DMS79 (cell line): ENCODE data around the gene HOXA2.
A peak's percentile ranks its signal among the peaks of the same experiment; 100 is the strongest.

Experiments used
- DNase-seq: peaks from one replicate; lab custom pipeline; 2025; lab: John Stamatoyannopoulos, UW

HOXA2 gene

GRCh38 chr7:27124902-27125689, 22.6 kb upstream of the HOXA2 start:
- no peak for DNase-seq

- DNase-seq, result no peak
Measured at GRCh38 chr7:27124096-27124901, 21.8 kb upstream of the HOXA2 start.

GRCh38 chr7:27123477-27124053, 21.1 kb upstream of the HOXA2 start:
- no peak for DNase-seq

GRCh38 chr7:27123007-27123476, 20.6 kb upstream of the HOXA2 start:
- no peak for DNase-seq

GRCh38 chr7:27122077-27122910, 19.8 kb upstream of the HOXA2 start:
- DNase-seq, result no peak

GRCh38 chr7:27121684-27122076, 19.2 kb upstream of the HOXA2 start:
- no peak for DNase-seq

- DNase-seq, result no peak
Measured at GRCh38 chr7:27119412-27119911, 17.0 kb upstream of the HOXA2 start.

- DNase-seq, result no peak
Measured at GRCh38 chr7:27118580-27118979, 16.1 kb upstream of the HOXA2 start.

- DNase-seq, result no peak
Measured at GRCh38 chr7:27117887-27118491, 15.5 kb upstream of the HOXA2 start.

- no peak for DNase-seq
Measured at GRCh38 chr7:27116962-27117886, 14.7 kb upstream of the HOXA2 start.

- DNase-seq, result peak; percentile 74
Measured at GRCh38 chr7:27116031-27116961, 13.8 kb upstream of the HOXA2 start.

GRCh38 chr7:27115221-27116026, 12.9 kb upstream of the HOXA2 start:
- DNase-seq, result no peak

- no peak for DNase-seq
Measured at GRCh38 chr7:27114881-27115220, 12.4 kb upstream of the HOXA2 start.

GRCh38 chr7:27113991-27114769, 11.7 kb upstream of the HOXA2 start:
- DNase-seq, result no peak

- DNase-seq, result no peak
Measured at GRCh38 chr7:27112955-27113949, 10.8 kb upstream of the HOXA2 start.

GRCh38 chr7:27112361-27112760, 9.9 kb upstream of the HOXA2 start:
- no peak for DNase-seq
